Renal cortical epithelial cell (primary cell): ENCODE measurements around the gene PIGQ. TPM values are rescaled to one million over a fixed set of nuclear protein-coding genes. Genes with fewer than 3 reads are reported as not detected.

Experiments used
- DNase-seq: peaks from one replicate; pipeline ENCODE4 v3.0.0-alpha.2; 2011; ENCODE audit warnings: low read depth
- total RNA-seq: library from RNA; depleted of rRNA; stranded (reverse); fragments of >200 nt; gene quantifications from 2 replicates; pipeline ENCODE4 v1.2.3, GENCODE V29; 2014

PIGQ gene
- total RNA-seq, 1 donor from 2014 or later, result 68.5 TPM

DNA sequence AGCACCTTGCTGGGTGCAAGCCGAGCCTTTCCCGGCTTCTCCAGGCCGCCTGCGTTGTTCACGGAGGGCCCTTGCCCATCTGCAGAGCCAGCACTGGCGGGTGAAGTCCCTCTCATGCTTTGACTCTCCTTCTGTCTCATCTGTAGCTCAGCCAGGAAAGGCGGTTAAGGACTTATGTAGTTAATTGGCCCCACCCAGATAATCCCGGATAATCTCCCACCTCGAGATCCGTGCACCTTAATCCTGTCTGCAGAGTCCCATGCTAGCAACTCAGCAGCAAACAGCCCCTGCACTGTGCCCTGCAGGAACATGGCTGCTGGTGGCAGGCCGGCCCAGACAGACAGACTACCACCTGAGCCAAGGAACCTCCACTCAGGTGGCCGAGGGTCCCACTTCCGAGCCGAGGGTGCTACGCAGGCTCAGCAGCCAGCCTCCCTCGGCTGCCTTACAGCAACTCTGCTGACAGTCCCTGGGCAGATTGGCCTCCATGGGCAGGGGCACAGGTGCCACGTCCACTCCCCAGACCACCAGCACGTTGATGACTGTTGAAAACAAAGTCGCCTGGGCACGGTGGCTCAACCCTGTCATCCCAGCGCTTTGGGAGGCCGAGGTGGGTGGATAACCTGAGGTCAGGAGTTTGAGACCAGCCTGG lies 37.0 kb downstream of the PIGQ start:
- DNase-seq, result no peak

GRCh38 chr16:608019-608418 lies 38.3 kb downstream of the PIGQ start:
- no peak for DNase-seq

- DNase-seq, result no peak
These were observed 39.5 kb downstream of the PIGQ start for GRCh38 chr16:609316-609715.

DNA sequence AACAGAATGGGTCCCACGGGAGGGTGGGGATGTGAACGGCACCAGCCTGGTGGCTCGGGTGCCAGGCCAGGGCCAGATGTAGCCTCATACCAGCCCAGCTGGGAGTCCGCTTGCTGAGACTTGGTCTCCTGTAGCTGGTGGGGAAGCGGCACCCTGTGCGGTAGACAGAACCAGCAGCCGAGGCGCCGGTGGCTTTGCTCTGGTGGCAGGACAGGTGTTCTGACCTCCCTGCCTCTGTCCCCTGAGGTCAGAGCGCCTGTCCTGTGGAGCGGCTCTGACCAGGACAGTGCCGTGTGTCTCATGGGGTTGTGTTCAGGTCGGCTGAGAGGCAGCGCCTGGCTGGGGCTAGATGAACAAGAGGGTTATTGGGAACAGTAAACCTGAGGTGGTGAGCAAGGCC lies 40.2 kb downstream of the PIGQ start:
- no peak for DNase-seq

DNA sequence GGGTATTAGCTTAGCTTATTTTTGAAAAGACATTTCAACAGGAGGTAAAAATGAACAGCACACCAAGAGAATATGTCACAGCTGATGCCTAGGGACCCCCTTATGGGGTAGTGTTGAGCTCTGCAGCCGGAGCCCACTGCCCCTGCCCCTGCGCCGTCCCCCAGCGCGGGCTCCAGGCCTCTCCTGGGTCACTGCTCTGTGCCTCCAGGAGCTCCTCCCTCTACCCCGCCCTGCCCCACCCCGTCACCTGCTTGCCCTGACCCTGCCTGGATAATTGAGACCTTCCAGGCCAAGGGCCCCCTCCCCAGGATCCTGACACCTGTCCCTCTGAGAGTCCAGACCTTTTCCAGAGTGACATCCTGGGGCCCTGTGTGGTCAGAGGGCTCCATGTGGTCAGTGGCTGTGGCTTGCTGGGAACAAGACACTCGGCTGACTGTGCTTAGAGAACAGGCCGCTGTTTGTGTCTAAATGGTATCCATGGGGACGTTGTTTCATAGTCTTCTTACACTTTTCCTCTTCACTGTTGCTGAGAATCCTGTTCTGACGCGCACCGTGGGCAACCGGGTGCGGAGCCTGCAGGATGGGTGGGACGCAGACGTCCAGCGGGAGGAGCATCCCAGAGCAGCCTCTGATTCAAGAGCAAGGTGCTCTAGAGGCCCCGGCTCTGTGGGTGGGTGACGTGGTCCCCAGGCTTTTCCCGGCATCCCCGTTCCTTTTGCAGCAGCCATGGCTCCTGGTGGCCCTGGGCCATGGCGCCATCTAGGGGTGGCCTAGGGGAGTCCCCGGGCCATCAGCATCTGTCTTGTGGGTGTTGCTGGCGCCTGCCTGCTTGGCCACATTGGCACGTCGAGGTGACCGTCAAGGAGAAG lies 41.0 kb downstream of the PIGQ start:
- peak; percentile 16 for DNase-seq

- no peak for DNase-seq
These were observed 45.4 kb downstream of the PIGQ start for GRCh38 chr16:615122-615521.

DNA sequence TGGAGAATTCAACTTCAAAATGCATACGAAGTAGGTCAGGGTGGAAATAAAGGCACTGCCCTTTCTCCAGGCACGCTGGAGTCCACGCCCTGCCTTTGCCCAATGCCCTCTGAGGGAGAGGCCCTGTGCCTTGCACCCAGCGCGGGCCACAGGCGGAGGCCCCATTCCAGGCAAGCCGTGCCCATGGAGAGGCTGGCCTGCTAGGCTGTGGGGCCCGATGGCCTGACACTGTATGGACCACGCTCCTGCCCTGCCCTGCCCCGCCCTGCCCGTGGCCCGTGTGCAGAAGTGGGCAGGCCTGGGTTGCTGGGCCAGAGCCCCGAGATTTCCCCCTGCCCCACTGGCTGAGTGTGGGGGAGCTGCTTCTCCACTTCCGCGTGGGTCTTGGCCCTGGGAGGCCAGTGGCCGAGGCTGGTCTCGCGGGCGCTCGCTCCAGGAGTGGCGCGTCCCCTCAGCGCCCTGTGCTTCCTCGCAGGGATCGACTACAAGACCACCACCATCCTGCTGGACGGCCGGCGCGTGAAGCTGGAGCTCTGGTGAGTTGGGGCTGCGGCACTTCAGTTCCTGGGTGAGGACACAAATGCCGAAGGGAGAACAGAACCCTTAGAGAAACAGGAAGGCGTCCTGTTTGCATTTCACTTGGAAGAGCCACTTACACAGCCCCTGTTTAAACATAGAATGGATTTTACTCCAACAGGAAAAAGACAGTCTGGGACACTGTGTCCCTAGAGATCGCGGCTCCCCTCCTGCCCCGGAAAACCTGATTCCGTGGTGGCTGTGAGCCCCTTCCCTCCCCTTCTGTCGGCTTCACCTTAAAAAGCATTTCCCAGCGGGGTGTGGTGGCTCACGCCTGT lies 47.2 kb downstream of the PIGQ start:
- DNase-seq, result no peak

- DNase-seq, result no peak
These were observed 48.1 kb downstream of the PIGQ start for GRCh38 chr16:617855-618254.

DNA sequence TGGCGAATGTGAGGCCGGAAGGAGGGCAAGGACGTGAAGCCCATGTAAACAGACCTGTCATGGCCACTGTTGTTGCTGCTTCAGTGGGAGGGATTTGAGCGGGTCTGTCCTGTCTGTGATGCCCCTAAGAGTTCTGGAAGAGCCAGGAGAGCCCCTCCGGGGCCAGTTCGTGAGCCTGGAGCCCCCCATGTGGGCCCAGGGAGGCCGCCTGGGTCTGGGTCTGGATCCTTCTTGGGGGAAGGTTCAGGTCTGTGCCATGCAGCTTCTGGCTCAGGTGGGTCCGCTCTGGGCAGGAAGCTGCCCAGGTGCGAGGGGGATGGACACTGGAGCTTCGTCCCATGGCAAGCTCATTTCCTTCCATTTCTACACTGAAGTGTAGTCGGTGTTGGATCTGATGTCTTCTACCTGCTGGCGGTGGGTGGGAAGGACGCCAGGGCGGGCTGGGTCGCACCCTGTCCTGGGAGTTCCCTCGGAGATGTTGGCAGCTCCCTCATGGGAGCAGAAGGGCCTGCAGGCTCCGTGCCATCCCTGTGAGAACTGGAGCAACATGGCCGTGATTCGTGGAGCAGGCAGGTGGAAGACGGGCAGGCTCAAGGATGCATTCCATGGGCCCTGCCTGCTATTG lies 49.8 kb downstream of the PIGQ start:
- no peak for DNase-seq

GRCh38 chr16:620700-621525 lies 51.1 kb downstream of the PIGQ start:
- DNase-seq, result no peak

DNA sequence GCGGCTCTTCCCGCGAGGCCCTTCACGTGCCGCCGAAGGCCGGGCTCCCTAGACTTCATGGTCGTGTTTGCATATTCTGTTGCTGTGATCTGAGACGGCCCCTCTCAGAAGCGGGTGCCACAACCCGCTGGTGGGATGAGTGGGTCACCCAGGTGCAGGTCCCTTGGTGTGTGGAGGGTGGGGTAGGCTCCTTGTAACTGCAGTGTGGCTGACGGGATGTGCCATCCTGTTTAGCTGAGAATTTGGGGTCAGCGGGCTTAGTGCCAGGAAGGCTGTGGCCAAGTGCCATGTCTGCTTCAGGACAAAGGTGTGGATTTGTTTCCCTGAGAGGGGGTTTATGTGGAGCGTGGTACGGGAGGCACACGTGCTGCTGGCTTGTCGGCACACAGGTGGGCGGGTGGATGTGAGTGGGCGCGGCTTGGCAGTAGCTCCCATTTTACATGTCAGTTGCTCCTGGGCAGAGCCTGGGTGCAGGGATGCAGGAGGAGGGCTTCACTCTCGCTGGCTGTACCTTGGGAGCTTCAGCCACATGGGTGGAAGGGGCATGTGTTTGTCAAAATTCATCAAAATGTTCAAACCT lies 51.8 kb downstream of the PIGQ start:
- DNase-seq, result no peak

GRCh38 chr16:622920-623280 lies 53.1 kb downstream of the PIGQ start:
- no peak for DNase-seq

DNA sequence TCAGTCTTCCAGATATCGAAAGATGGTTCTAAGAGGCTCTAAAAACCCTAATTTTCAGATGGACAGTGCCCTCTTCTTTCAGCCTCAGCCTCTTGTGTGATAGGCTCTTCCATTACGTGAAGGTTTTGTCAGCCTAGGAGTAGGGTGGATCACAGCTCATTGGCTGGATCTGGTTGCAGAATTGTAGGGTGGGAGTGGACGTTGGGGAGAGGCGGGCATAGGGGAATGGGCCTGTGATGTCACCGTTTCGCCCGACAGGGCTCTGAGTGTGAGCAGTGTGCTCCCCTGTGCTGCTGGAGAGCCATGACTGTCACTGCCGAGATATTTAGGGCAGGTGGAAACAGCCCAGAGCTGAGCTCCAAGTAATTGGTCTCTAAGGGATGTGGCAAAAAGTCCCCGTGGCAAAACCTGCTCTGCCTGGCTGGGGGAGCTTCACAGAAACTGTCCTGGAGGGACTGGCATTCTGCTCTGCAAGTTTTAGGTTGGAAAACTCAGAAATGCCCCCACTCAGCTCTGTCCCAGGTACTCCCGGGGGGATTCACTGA lies 54.8 kb downstream of the PIGQ start:
- DNase-seq, result no peak

DNA sequence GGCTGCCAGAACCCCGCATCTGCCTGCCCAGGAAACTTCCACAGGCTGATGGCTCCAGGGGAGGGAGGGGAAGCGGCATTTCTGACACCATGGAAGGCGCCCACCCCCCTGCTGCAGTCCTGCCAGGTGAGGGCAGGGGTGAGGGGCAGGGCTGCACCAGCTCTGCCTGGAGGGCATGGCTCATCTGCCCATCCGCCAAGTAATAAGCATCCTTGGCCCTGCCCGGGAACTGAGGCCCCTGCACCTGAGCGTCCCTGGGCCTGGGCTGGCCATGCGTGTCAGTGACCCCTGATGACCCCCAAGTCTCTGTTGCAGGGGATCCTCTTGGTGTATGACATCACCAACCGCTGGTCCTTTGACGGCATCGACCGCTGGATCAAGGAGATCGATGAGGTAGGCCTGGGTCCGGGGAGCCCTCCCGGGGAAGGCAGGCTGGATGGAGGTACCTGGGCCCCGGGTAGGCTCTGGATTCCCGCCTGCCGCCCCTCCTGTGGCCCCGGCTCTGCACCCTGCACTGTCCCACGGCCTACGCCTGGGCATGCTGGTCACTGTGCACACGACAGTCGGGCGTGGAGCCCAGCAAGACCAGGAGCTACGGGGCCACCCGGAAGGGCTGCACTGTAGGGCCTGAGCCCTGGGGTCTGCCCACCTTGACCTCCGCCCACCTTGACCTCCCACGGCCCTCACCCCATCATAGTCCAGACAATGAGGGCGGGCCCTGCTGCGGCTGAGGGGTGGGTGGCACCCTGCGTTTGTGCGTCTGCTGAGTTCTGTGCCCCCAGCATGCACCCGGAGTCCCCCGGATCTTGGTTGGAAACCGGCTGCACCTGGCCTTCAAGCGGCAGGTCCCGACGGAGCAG lies 55.6 kb downstream of the PIGQ start:
- DNase-seq, result no peak

DNA sequence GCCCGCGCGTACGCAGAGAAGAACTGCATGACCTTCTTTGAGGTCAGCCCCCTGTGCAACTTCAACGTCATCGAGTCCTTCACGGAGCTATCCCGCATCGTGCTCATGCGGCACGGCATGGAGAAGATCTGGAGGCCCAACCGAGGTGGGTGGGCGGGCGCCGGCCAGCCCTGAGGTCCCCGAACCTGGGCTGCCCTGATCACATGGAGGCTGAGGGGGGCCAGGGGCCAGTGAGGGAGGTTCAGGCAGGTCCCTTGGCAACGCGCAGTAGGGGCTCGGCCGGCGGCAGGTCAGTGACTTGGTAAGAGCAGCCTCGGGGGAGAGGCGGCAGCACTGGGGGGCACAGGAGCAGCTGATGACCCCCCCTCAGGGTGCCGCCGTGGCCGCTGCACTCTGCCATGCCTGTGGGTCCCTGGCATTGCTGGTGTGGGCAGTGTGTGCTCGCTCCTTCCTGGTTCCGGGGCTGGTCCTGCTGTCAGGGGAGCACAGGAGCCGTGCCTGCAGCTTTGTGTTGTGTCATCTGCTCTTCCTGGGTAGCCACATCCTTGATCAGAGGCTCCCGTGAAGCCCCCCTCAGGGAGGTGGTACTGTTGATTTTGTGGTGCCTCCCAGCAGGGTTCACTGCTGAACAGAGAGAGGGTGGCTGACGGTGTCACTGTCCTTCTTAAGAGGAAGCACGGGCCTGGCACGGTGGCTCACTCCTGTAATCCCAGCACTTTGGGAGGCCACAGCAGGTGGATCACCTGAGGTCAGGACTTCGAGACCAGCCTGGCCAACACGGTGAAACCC lies 56.4 kb downstream of the PIGQ start:
- no peak for DNase-seq

GRCh38 chr16:626787-627453 lies 57.2 kb downstream of the PIGQ start:
- DNase-seq, result peak; percentile 88

GRCh38 chr16:627454-628239 lies 57.9 kb downstream of the PIGQ start:
- peak; percentile 63 for DNase-seq
